Muscle of back (tissue), 10 donors: ENCODE measurements around the gene GNRH2. TPM values are rescaled to one million over a fixed set of nuclear protein-coding genes. Genes with fewer than 3 reads are reported as not detected.

ENCODE experiments used
- polyA plus RNA-seq, 10 donors: library from polyadenylated mRNA; unstranded; fragments of 120-200 nt; gene quantifications; one replicate each; pipeline ENCODE4 v1.2.1, GENCODE V29; 2013; ENCODE audit not compliant: insufficient read length in 10 of 10

Gene GNRH2
- polyA plus RNA-seq, 10 donors, result 0.16 to 0.46 (median 0.27) TPM; not detected in 5

Other genes with a start within 250 kb of the GNRH2 start
- 10 to 100 TPM; 39.6 to 68.0 (median 52.1) TPM for gene CPXM1, start 243.0 kb upstream of the GNRH2 start, polyA plus RNA-seq
- not detected for gene C20orf141, start 228.6 kb upstream of the GNRH2 start, polyA plus RNA-seq
- under 1 TPM in 1 of 10 donors, not detected in 9; 0.03 TPM for gene TMEM239, start 227.3 kb upstream of the GNRH2 start, polyA plus RNA-seq
- gene PCED1A, start 203.0 kb upstream of the GNRH2 start, polyA plus RNA-seq, result 10 to 100 TPM; 19.9 to 37.6 (median 26.2) TPM
- gene VPS16, start 202.9 kb upstream of the GNRH2 start, polyA plus RNA-seq, result 10 to 100 TPM; 19.1 to 24.9 (median 23.3) TPM
- gene PTPRA, start 170.1 kb upstream of the GNRH2 start, polyA plus RNA-seq, result 10 to 100 TPM; 41.8 to 59.8 (median 52.2) TPM
- gene MRPS26, start 2.4 kb downstream of the GNRH2 start, polyA plus RNA-seq, result 10 to 100 TPM; 25.0 to 43.8 (median 32.2) TPM
- 1 to 10 TPM in 1 of 10 donors, under 1 TPM in 6, not detected in 3; 0.35 to 1.3 (median 0.74) TPM for gene OXT, start 28.0 kb downstream of the GNRH2 start, polyA plus RNA-seq
- under 1 TPM in 3 of 10 donors, not detected in 7; 0.26 to 0.45 (median 0.28) TPM for gene AVP, start 41.1 kb downstream of the GNRH2 start, polyA plus RNA-seq
- 10 to 100 TPM in 9 of 10 donors, 1 to 10 TPM in 1; 8.9 to 12.8 (median 10.8) TPM for gene FASTKD5, start 116.2 kb downstream of the GNRH2 start, polyA plus RNA-seq
- 1 to 10 TPM; 5.2 to 9.1 (median 7.0) TPM for gene UBOX5, start 116.2 kb downstream of the GNRH2 start, polyA plus RNA-seq
- gene LZTS3, start 129.9 kb downstream of the GNRH2 start, polyA plus RNA-seq, result 1 to 10 TPM; 2.6 to 4.3 (median 3.3) TPM
- gene DDRGK1, start 161.1 kb downstream of the GNRH2 start, polyA plus RNA-seq, result 10 to 100 TPM; 23.7 to 33.4 (median 26.6) TPM
- gene ITPA, start 165.9 kb downstream of the GNRH2 start, polyA plus RNA-seq, result 10 to 100 TPM; 28.9 to 46.7 (median 40.6) TPM
- 1 to 10 TPM in 4 of 10 donors, under 1 TPM in 6; 0.44 to 1.5 (median 0.87) TPM for gene SLC4A11, start 195.6 kb downstream of the GNRH2 start, polyA plus RNA-seq